IPS DF 6.9 (cell line): Measurements from ENCODE around the gene SIM2.

ENCODE experiments used
- DNase-seq: peaks from one replicate; pipeline ENCODE4 v3.0.0-alpha.2; 2013; ENCODE audit warnings: low read depth, low spot score
- H3K27ac ChIP-seq: one replicate; pipeline ENCODE4 v1.5.1; 2013; ENCODE audit warnings: low read length, control low read depth
- H3K27me3 ChIP-seq: 2 replicates; pipeline ENCODE4 v1.6.1; 2013; ENCODE audit warnings: mild to moderate bottlenecking, low read length; ENCODE audit not compliant: control insufficient read depth, insufficient read depth
- H3K36me3 ChIP-seq: 2 replicates; pipeline ENCODE4 v1.6.1; 2013; ENCODE audit warnings: low read length; ENCODE audit not compliant: control insufficient read depth, insufficient read depth
- H3K4me1 ChIP-seq: 2 replicates; pipeline ENCODE4 v1.6.1; 2013; ENCODE audit warnings: low read length; ENCODE audit not compliant: control insufficient read depth, insufficient read depth
- H3K4me3 ChIP-seq: 2 replicates; pipeline ENCODE4 v1.5.1; 2013; ENCODE audit warnings: mild to moderate bottlenecking, low read length
- H3K9me3 ChIP-seq: 2 replicates; pipeline ENCODE4 v1.6.1; 2013; ENCODE audit warnings: low read length, inconsistent platforms; ENCODE audit not compliant: control insufficient read depth, insufficient read depth
- WGBS: extraction: QIAGEN DNeasy Blood & Tissue Kit; methylation state at CpG from one replicate; pipeline ENCODE4 v1.1.7; 2013; ENCODE audit warnings: mixed read lengths, missing lambda C conversion rate; ENCODE audit not compliant: insufficient read length, insufficient coverage; 5-methylcytosine and 5-hydroxymethylcytosine counted together

The SIM2 gene

GRCh38 chr21:36783612-36784374 is 84.9 kb downstream of the SIM2 start:
- Histone ChIP-seq H3K9me3 (no peaks in the 10 kb centered on the region), H3K4me3 (no peak overlapping the region), H3K27me3 (no peaks in the 10 kb centered on the region), H3K36me3 (no peaks in the 10 kb centered on the region), H3K27ac (no peak overlapping the region), H3K4me1 (peaks cover 2% of the 10 kb centered on the region; the same call in 1 of the 2 replicates)
- no CpG with 5 or more reads among the region's 8 CpGs for WGBS
- no peak for DNase-seq

DNA sequence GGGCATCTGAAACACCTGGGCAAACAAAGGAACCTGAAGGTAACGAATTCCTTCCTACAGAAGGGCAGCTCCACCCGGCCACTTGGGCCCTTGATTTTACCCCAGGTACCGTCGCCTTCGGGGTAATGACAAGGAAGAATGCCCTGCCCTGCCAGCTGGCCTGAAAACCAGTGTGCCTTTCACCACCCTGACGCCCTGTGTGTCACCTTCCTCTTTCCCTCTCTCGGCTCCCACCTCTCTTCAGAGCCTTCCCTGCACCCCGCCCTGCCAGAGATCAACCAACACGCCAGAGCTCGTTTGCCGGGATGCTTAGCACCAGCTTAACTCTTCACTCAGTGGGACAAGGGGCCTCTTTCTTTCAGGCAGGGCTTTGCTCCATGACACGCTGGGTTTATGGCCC is 86.0 kb downstream of the SIM2 start:
- DNase-seq = no peak
- no peak overlapping the region for H3K27ac ChIP-seq
- H3K9me3 ChIP-seq = no peaks in the 10 kb centered on the region
- peaks cover 2% of the 10 kb centered on the region; the same call in 1 of the 2 replicates for H3K4me1 ChIP-seq
- no CpG with 5 or more reads among the region's 12 CpGs for WGBS
- no peak overlapping the region for H3K4me3 ChIP-seq
- no peaks in the 10 kb centered on the region for H3K27me3 ChIP-seq
- no peaks in the 10 kb centered on the region for H3K36me3 ChIP-seq

DNA sequence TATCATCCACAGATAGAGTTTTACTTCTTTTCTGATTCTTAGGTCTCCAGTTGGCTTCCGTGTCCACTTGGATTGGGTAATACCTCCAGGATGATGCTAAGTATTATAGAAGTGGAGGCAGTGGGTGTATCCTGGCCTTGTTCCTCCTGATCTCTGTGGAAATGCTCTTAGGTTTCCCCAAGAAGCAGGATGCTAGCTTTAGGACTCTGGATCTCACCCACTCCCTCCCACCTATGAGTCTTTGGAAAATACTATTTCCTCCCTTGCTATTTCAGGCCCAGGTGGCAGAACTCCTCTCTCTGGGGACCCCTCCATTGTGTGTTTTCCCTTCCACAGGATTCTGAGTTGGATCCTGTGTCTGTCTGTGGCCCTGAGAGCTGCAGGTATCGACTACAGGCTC is 86.7 kb downstream of the SIM2 start:
- no peak overlapping the region for H3K4me3 ChIP-seq
- no CpG with 5 or more reads among the region's 2 CpGs for WGBS
- H3K4me1 ChIP-seq = peaks cover 2% of the 10 kb centered on the region; the same call in 1 of the 2 replicates
- H3K27me3 ChIP-seq = no peaks in the 10 kb centered on the region
- DNase-seq = no peak
- no peak overlapping the region for H3K27ac ChIP-seq
- no peaks in the 10 kb centered on the region for H3K9me3 ChIP-seq
- H3K36me3 ChIP-seq = no peaks in the 10 kb centered on the region

DNA sequence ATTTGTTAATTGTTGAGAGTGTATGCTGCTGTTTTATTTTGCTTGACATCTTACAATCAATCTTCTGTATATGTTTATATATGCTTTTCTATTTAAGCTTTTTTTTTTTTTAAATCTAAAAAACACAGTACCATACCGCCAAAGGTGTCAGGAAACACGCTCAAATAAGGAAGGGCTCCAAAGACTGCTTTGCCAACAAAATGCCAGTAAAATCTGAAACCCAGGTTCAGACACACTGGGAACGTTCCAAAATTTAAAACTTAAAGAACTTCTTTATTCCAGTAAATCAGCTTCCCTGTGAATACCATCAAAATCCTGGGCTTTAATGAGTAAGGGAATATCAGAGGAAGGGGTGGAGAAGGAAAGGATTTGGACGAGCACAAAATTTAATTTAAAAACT is 87.3 kb downstream of the SIM2 start:
- Histone ChIP-seq H3K36me3 (no peaks in the 10 kb centered on the region), H3K4me1 (peaks cover 2% of the 10 kb centered on the region; the same call in 1 of the 2 replicates), H3K27ac (no peak overlapping the region), H3K4me3 (no peak overlapping the region), H3K9me3 (no peaks in the 10 kb centered on the region), H3K27me3 (no peaks in the 10 kb centered on the region)
- no CpG with 5 or more reads among the region's 4 CpGs for WGBS
- DNase-seq = no peak

GRCh38 chr21:36788120-36788638 is 89.3 kb downstream of the SIM2 start:
- no peak for DNase-seq
- no CpG with 5 or more reads among the region's 12 CpGs for WGBS

DNA sequence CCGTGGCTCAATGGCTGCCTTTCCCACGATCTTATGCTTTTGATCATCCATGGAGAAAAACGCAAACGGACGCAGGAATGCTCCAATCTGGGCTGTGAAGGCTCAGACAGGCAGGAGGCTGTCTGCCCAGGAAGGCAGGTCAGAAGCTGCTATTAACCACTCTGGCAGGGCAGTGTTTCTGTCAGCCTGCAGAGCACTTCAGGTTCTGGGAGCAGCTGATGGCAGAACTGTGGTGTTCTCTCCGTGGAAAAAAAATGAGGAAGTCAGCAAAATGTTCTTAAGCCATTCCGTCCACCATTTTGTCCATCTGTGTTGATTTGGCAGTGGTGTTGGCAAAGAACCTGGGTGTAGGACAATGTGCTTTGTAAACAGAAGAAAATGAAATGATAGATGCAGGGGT is 91.7 kb downstream of the SIM2 start:
- Histone ChIP-seq H3K9me3 (no peaks in the 10 kb centered on the region), H3K4me1 (peaks cover 4% of the 10 kb centered on the region), H3K27ac (no peak overlapping the region), H3K36me3 (no peaks in the 10 kb centered on the region), H3K27me3 (no peaks in the 10 kb centered on the region), H3K4me3 (no peak overlapping the region)
- no CpG with 5 or more reads among the region's 7 CpGs for WGBS
- DNase-seq = no peak

More at GRCh38 chr21:36788120-36788638, 89.3 kb downstream of the SIM2 start:
- H3K27ac ChIP-seq = no peak overlapping the region
- no peak overlapping the region for H3K4me3 ChIP-seq
- no peaks in the 10 kb centered on the region for H3K27me3 ChIP-seq
- no peaks in the 10 kb centered on the region for H3K9me3 ChIP-seq
- peaks cover 6% of the 10 kb centered on the region for H3K4me1 ChIP-seq
- H3K36me3 ChIP-seq = no peaks in the 10 kb centered on the region

DNA sequence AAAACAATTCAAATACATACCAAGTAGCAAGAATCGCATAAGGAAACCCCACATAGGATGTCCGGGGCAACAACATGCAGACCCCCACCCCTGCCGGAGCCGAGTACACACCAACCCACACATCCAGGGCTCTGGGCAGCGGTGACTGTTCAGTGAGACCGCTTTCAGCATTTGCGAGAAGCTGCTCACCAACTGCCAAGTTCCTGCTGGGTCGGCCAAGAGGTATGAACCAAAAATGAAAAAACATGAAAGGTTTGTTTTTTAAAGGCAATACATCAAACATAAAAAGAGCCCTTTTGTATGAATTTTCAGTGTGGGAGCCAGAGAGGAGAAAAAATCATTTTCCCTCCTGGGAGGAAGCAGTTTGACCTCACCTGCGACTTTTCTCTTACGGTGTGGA is 92.3 kb downstream of the SIM2 start:
- Histone ChIP-seq H3K4me3 (no peak overlapping the region), H3K27me3 (no peaks in the 10 kb centered on the region), H3K9me3 (no peaks in the 10 kb centered on the region), H3K27ac (no peak overlapping the region), H3K36me3 (no peaks in the 10 kb centered on the region), H3K4me1 (peaks cover 4% of the 10 kb centered on the region)
- no peak for DNase-seq
- WGBS = no CpG with 5 or more reads among the region's 10 CpGs

DNA sequence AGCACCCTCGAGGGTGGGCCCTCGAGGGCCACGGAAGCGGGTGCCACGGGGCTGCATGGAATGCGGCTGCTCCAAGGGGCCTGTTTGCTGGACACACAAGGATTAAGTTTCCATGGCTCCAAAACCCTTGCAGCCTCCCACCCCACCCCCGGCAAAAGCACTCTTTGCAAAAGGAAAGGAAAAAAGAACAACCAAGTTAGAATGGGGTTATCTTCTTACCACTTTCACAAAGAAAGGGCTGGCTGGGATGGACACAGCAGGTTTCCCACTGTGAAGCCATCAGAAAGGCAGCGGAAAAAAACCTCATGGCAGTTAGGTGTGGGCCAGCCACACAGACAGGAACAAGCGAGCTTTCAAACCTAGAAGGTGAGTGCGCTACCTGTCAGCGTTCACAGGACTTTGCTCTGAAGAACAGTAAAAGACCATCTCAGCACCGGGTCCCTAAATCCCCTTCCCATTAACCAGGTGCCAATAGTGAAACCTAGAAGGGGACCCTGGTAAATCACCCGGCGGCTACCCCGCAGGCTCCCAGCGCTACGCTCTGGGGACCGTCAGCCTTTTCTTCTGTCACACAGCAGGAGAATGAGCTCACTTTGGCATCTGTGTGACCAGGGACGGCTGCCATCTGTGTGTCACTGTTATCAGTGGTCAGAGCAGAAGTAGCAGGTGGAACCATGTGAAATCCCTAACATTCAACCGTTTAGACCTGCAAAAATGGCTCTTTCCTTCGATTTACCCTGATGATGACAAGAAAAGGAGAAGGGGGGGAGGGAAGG is 93.0 kb downstream of the SIM2 start:
- Histone ChIP-seq H3K27ac (no peak overlapping the region), H3K4me3 (no peak overlapping the region), H3K9me3 (no peaks in the 10 kb centered on the region), H3K27me3 (no peaks in the 10 kb centered on the region), H3K4me1 (peaks cover 4% of the 10 kb centered on the region), H3K36me3 (no peaks in the 10 kb centered on the region)
- no peak for DNase-seq
- WGBS = no CpG with 5 or more reads among the region's 21 CpGs

GRCh38 chr21:36792505-36792967 is 93.6 kb downstream of the SIM2 start:
- no peak for DNase-seq
- WGBS = no CpG with 5 or more reads among the region's 6 CpGs
- Histone ChIP-seq H3K36me3 (no peaks in the 10 kb centered on the region), H3K27ac (no peak overlapping the region), H3K9me3 (no peaks in the 10 kb centered on the region), H3K4me3 (no peak overlapping the region), H3K4me1 (peaks cover 4% of the 10 kb centered on the region), H3K27me3 (no peaks in the 10 kb centered on the region)

DNA sequence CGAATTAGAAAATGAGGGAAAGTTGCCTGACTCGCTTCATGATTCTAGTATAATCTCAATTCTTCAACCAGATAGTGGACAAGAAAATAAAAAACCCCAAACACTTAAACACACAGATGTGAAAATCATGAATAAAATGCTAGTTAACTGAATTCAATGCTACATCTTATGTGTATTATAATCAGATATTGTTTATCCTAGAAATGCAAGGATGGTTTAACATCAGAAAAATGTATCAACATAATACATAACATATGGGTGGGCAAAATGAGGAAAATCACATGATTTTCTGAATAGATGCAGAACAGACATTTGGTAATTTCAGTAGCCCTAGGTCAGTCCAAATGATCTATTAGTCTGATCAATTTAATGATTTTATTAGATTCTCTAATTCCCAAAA is 97.2 kb downstream of the SIM2 start:
- H3K27ac ChIP-seq = no peak overlapping the region
- DNase-seq = no peak
- H3K9me3 ChIP-seq = no peaks in the 10 kb centered on the region
- WGBS = no CpG with 5 or more reads among the region's 2 CpGs
- H3K4me3 ChIP-seq = no peak overlapping the region
- H3K4me1 ChIP-seq = peaks cover 4% of the 10 kb centered on the region
- H3K27me3 ChIP-seq = no peaks in the 10 kb centered on the region
- no peaks in the 10 kb centered on the region for H3K36me3 ChIP-seq
